Caco-2 (cell line): ENCODE data around the gene HAUS5. TPM values are rescaled to one million over a fixed set of nuclear protein-coding genes. Genes with fewer than 3 reads are reported as not detected.

Experiments used
- BruUV-seq: library from RNA; stranded (reverse); fragments of 400-500 nt; replicated peaks from 2 replicates; lab custom pipeline; 2021; lab: Mats Ljungman, UMichigan
- CTCF ChIA-PET: fragments of 300-600 bp; sonication (Branson Sonifier 250); formaldehyde crosslinking; loops from one replicate; lab custom pipeline; 2022; ENCODE audit warnings: antibody characterized with exemption; lab: Charles Lee
- POLR2A ChIA-PET: fragments of 300-600 bp; sonication (Branson Sonifier 250); formaldehyde crosslinking; loops from one replicate; lab custom pipeline; 2022; ENCODE audit warnings: antibody characterized with exemption; lab: Charles Lee
- DNase-seq, 2 experiments: peaks; one replicate each; pipeline versions ENCODE4 v3.0.0 to v3.0.0-alpha.2; 2020 to 2022
- H3K27me3 ChIP-seq: replicated peaks from 2 replicates; pipeline ENCODE4 v1.6.0; 2011; ENCODE audit warnings: low read length; ENCODE audit not compliant: control insufficient read depth, insufficient read depth
- H3K36me3 ChIP-seq: 2 replicates; pipeline ENCODE4 v1.5.1; 2011; ENCODE audit warnings: low read length; ENCODE audit not compliant: control insufficient read depth, insufficient read depth
- H3K4me1 ChIP-seq: fragments of 250-450 bp; sonication (Bioruptor Pico); 2 replicates; pipeline ENCODE4 v1.5.1; 2020; ENCODE audit warnings: mild to moderate bottlenecking
- H3K4me3 ChIP-seq: 2 replicates; pipeline ENCODE4 v1.5.1; 2011; ENCODE audit warnings: low read depth, mild to moderate bottlenecking, control low read depth, low read length
- H3K9me3 ChIP-seq: fragments of 250-450 bp; sonication (Bioruptor Pico); 2 replicates; pipeline ENCODE4 v1.5.1; 2020; ENCODE audit warnings: mild to moderate bottlenecking, moderate library complexity
- H3K27ac Mint-ChIP-seq: one replicate; pipeline ENCODE4 v1.8.0; 2022; ENCODE audit warnings: mixed read lengths; ENCODE audit not compliant: unreplicated experiment
- H3K27me3 Mint-ChIP-seq: one replicate; pipeline ENCODE4 v1.8.0; 2022; ENCODE audit warnings: mixed read lengths; ENCODE audit not compliant: insufficient read depth, unreplicated experiment
- H3K36me3 Mint-ChIP-seq: one replicate; pipeline ENCODE4 v1.8.0; 2022; ENCODE audit warnings: mild to moderate bottlenecking, mixed read lengths; ENCODE audit not compliant: insufficient read depth, unreplicated experiment
- H3K4me1 Mint-ChIP-seq: one replicate; pipeline ENCODE4 v1.8.0; 2022; ENCODE audit warnings: low read depth, mixed read lengths; ENCODE audit not compliant: unreplicated experiment
- H3K4me3 Mint-ChIP-seq: one replicate; pipeline ENCODE4 v1.8.0; 2022; ENCODE audit warnings: mild to moderate bottlenecking, moderate library complexity, mixed read lengths; ENCODE audit not compliant: unreplicated experiment
- H3K9me3 Mint-ChIP-seq: one replicate; pipeline ENCODE4 v1.8.0; 2022; ENCODE audit warnings: mixed read lengths; ENCODE audit not compliant: unreplicated experiment
- CTCF ChIP-seq, 2 experiments: fragments of 200-600 bp in 1 of 2; IDR thresholded peaks; 1 replicate in 1 of 2; 2 replicates in 1 of 2; pipeline versions ENCODE4 v1.5.1 to v1.8.0; 2011 to 2022; ENCODE audit warnings: antibody characterized with exemption in 1 of 2, control low read depth in 1 of 2, inconsistent platforms in 1 of 2, low read depth in 1 of 2, low read length in 1 of 2, mild to moderate bottlenecking in 1 of 2, moderate library complexity in 1 of 2; ENCODE audit not compliant: insufficient read depth in 1 of 2, severe bottlenecking in 1 of 2, unreplicated experiment in 1 of 2
- intact Hi-C: fragments of 100-400 bp; cut with micrococcal nuclease; formaldehyde crosslinking; loops from one replicate; pipeline ENCODE4 v1.10.0; 2022; ENCODE audit not compliant: unreplicated experiment
- total RNA-seq: library from RNA; stranded (reverse); gene quantifications from 2 replicates; pipeline ENCODE4 v1.2.3, GENCODE V29; 2022

HAUS5 gene
- total RNA-seq, 1 experiment from 2014 or later: 27.9 TPM

- peak overlapping the region; percentile 74 for H3K4me3 Mint-ChIP-seq
Observed at GRCh38 chr19:35644206-35644986, 31.9 kb downstream of the HAUS5 start.

GRCh38 chr19:35644987-35645679 is 32.6 kb downstream of the HAUS5 start:
- CTCF ChIA-PET: interaction anchor here (1.2 to 1.6 kb wide), 2 partner anchors 10 to 57 kb away, joined by 3 read pairs; no protein-coding TSS in a partner anchor
- peak overlapping the region; percentile 80 for H3K4me3 ChIP-seq
- H3K36me3 ChIP-seq: no peaks in the 10 kb centered on the region
- H3K27me3 ChIP-seq: no peaks in the 10 kb centered on the region
- no TSS peak for BruUV-seq
- POLR2A ChIA-PET: interaction anchor here (0.6 to 1.9 kb wide), 5 partner anchors 16 to 218 kb away, joined by 4 to 11 read pairs (median 5); no protein-coding TSS in a partner anchor
- H3K4me1 Mint-ChIP-seq: peaks cover 12% of the 10 kb centered on the region
- H3K9me3 Mint-ChIP-seq: no peaks in the 10 kb centered on the region
- peaks cover 40% of the 10 kb centered on the region for H3K36me3 Mint-ChIP-seq
- peak; percentile 82 to 85 for DNase-seq
- peak overlapping the region; percentile 74 for H3K4me3 Mint-ChIP-seq
- H3K27ac Mint-ChIP-seq: peak overlapping the region; percentile 36
- no peaks in the 10 kb centered on the region for H3K27me3 Mint-ChIP-seq
- TF ChIP-seq CTCF (IDR thresholded peaks at IDR 0.05; ENCODE audit: insufficient read depth in 1 of 2, low read depth in 1 of 2, low read length in 1 of 2, severe bottlenecking in 1 of 2, unreplicated experiment in 1 of 2): no peak
- H3K9me3 ChIP-seq: no peaks in the 10 kb centered on the region
- H3K4me1 ChIP-seq: peaks cover 26% of the 10 kb centered on the region
- intact Hi-C loops: loop anchor here (2.0 to 5.0 kb wide), 5 partner anchors 16 to 112 kb away; partner anchors contain the start of genes HAUS5, HSPB6, KMT2B and PROSER3

More at GRCh38 chr19:35644206-35644986, 31.9 kb downstream of the HAUS5 start:
- peak overlapping the region; percentile 36 for H3K27ac Mint-ChIP-seq
- no peaks in the 10 kb centered on the region for H3K9me3 Mint-ChIP-seq
- no peaks in the 10 kb centered on the region for H3K27me3 Mint-ChIP-seq
- H3K4me1 Mint-ChIP-seq: peaks cover 12% of the 10 kb centered on the region
- Histone ChIP-seq H3K9me3 (no peaks in the 10 kb centered on the region), H3K4me1 (peaks cover 26% of the 10 kb centered on the region), H3K27me3 (no peaks in the 10 kb centered on the region), H3K4me3 (peak overlapping the region; percentile 80), H3K36me3 (no peaks in the 10 kb centered on the region)
- peaks cover 37% of the 10 kb centered on the region for H3K36me3 Mint-ChIP-seq
- ChIA-PET POLR2A (interaction anchor here (0.5 to 1.9 kb wide), 9 partner anchors 8 to 217 kb away, joined by 3 to 11 read pairs (median 5); partner anchors contain the start of gene LIN37), CTCF (interaction anchor here (0.6 to 1.6 kb wide), 4 partner anchors 10 to 134 kb away, joined by 3 read pairs; no protein-coding TSS in a partner anchor)
- BruUV-seq: no TSS peak
- intact Hi-C loops: loop anchor here (2.0 to 5.0 kb wide), 3 partner anchors 16 to 97 kb away; partner anchors contain the start of genes HAUS5 and TMEM147
- peak; percentile 96 to 98 for DNase-seq
- TF ChIP-seq CTCF (IDR thresholded peaks at IDR 0.05; ENCODE audit: insufficient read depth in 1 of 2, low read depth in 1 of 2, low read length in 1 of 2, severe bottlenecking in 1 of 2, unreplicated experiment in 1 of 2): no peak
